GM18873 (cell line): ENCODE data around the gene MRNIP.
"Not testable (repeated sequence)": the region's sequence is repeated elsewhere in the genome, so short reads cannot be mapped to it uniquely, and the experiment has no call there.

Source experiments
- ATAC-seq: cut with Tn5 transposase; IDR thresholded peaks from one replicate; pipeline ENCODE4 v1.9.1; 2021; ENCODE audit warnings: mild to moderate bottlenecking, moderate library complexity, moderate number of reproducible peaks; ENCODE audit not compliant: unreplicated experiment, low FRiP score

The MRNIP gene

GRCh38 chr5:179795049-179795862, 63.4 kb downstream of the MRNIP start:
- ATAC-seq: no peak

DNA sequence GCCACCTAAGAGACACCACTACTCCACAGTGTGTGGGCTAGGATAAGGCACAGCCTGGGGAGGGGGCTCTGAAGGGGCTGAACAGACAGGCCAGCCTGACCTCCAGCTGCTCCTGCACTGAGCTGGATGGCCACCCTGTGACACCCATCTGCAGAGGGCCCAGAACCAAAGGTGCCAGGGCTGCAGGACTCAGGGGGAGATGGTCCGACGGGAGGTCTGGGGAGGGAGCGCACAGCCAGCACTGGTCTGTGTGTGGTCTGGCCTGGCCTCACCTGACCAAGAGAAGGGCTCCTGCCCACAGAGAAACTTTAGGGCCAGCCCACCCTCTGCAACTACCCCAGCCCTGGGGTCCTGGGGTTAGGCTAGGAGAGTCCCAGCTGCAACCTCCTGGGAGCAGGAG, 64.0 kb downstream of the MRNIP start:
- no peak for ATAC-seq

DNA sequence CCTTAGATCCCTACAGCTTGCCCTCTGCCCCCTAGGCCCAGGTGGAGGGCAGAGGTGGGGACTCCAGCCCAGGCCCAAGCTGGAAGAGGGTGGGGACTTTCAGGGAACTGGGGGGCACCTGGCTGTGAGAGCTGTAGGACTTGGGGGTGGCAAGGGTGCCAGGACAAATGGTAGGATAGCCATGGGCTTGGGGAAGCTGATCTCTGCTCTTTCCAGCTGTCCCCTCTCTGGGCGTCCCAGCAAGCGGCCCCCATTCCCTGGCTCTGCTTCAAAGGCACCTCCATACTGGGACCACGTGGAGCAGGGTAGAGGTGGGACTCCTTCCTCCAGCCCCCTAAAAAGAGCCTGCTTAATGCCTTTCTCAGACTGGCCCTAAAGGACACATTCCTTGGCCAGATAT, 64.4 kb downstream of the MRNIP start:
- no peak for ATAC-seq

- no peak for ATAC-seq
These were observed 65.0 kb downstream of the MRNIP start, which contains the start of gene LTC4S for GRCh38 chr5:179793468-179794139. TSS of gene LTC4S (plus strand) at chr5:179793986. CDS start at chr5:179794081, 95 bp downstream.

DNA sequence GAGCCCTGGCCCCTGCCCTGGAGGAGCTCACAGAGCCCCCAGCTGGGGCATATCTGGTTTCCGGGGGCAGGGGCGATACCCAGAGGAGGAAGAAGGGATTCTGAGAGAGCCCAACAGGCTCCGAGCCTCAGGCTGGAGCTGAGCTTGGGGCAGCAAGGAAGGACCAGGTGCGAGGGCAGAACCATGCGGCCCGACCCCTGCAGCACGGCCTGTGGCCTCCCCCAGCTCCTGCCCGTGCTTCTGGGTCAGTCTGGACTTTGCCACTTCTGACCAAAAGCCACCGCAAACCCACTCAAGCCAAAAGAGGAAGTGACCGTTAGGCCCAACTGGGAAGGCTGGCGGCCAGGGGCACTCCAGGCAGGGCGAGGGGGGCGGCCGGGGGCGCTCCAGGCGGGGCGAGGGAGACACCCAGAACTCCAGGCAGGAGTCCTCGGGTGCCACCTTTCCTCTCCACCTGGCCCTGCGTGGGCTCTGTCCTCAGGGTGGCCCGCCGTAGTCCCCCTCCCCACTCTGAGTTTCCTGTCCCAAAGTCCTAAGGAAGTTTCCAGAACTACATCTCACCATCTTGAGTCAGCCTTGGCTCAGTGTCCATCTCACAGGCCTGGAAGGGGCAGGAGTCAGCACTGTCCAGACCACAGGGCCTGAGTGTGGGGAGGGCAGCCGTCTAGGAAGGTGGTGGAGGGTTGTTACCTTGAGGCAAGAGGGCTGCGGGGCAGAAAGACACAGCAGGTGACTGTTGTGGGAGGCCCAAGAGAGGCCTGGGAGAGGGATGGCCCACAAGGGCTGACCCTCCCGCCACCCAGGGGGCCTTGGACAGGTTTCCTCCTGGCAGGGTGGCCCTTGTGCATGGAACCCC, 65.8 kb downstream of the MRNIP start:
- no peak for ATAC-seq

DNA sequence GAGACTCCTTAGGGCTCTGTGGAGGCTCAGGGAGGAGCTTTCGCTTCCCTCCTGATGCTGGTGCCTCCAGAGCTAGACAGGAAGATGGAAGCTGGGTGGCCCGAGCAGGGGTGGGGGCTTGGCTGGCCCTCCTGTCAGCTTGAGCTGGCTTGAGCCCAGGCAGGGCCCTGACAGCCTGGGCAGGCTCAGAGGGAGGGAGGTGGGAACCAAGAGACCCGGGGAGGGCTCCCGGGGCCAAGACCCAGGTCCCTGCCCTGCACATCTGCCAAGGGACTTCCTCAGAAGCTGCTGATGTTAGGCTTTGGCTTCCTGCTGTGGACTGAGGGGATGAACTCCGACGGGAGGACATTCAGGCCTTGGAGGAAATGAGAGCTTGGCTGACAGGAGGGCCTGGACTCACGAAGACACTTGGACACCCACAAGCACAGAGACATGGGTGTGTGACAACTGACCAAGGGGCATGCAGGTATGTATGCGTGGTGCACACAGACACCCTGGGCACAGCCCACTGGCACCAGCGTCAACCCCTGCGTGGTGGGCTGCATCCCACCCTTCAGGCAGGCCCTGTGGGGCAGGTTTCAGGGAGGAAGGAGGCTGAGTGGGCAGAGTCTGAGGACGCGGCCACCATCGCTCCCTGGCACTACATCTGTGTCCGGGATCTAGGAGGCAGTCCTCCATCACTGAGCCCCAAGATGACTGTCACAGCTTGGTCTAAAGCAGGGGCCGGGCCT, 66.6 kb downstream of the MRNIP start:
- no peak for ATAC-seq

DNA sequence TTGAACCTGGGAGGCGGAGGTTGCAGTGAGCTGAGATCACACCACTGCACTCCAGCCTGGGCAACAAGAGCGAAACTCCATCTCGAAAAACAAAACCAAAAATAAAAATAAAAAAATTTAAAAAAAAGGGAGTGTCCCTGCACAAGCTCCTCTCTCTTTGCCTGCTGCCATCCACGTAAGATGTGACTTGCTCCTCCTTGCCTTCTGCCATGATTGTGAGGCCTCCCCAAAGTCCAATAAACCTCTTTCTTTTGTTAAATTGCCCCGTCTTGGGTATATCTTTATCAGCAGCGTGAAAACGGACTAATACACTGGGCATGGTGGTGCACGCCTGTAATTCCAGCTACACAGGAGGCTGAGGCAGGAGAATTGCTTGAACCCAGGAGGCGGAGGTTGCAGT, 69.3 kb downstream of the MRNIP start:
- not testable (repeated sequence) for ATAC-seq

- no peak for ATAC-seq
These were observed 70.3 kb downstream of the MRNIP start for GRCh38 chr5:179788193-179788854.
